Endothelial cell of umbilical vein (primary cell): Measurements from ENCODE around the gene PTPRT. TPM values are rescaled to one million over a fixed set of nuclear protein-coding genes. Genes with fewer than 3 reads are reported as not detected.

Experiments used
- BruUV-seq: library from RNA; stranded (reverse); fragments of 400-500 nt; replicated peaks from 2 replicates; lab custom pipeline; 2021; lab: Mats Ljungman, UMichigan
- CTCF ChIA-PET: fragments of 300-600, 350-600 bp; sonication (Branson Sonifier 250); formaldehyde crosslinking; loops from one replicate; lab custom pipeline; 2021; ENCODE audit warnings: antibody characterized with exemption, inconsistent platforms; lab: Charles Lee
- POLR2A ChIA-PET: fragments of 300-600, 350-600 bp; sonication (Branson Sonifier 250); formaldehyde crosslinking; loops from one replicate; lab custom pipeline; 2021; ENCODE audit warnings: antibody characterized with exemption, inconsistent platforms; lab: Charles Lee
- DNase-seq: peaks from one replicate; pipeline ENCODE4 v3.0.0-alpha.2; 2011; ENCODE audit warnings: low read depth, low spot score
- FAIRE-seq: peaks from 2 replicates; lab custom pipeline; 2011; peaks lifted over from hg19 to GRCh38; lab: Jason Lieb, UNC
- H2AFZ ChIP-seq: 2 replicates; pipeline ENCODE4 v1.6.0; 2012; ENCODE audit warnings: low read depth, low read length, control low read depth, inconsistent platforms
- H3K27ac ChIP-seq: 2 replicates; pipeline ENCODE4 v1.5.1; 2011; ENCODE audit warnings: low read depth, mild to moderate bottlenecking, control low read depth, low read length, moderate library complexity; ENCODE audit not compliant: insufficient read depth
- H3K27me3 ChIP-seq, 2 experiments: 2 replicates each; pipeline versions ENCODE4 v1.6.0 to v1.6.1; 2011; ENCODE audit warnings: low read length in 2 of 2, mixed read lengths in 1 of 2; ENCODE audit not compliant: control insufficient read depth in 2 of 2, insufficient read depth in 2 of 2
- H3K36me3 ChIP-seq, 2 experiments: 2 replicates in 1 of 2; 3 replicates in 1 of 2; pipeline ENCODE4 v1.5.1; 2011; ENCODE audit warnings: low read length in 2 of 2, mild to moderate bottlenecking in 1 of 2, moderate library complexity in 1 of 2; ENCODE audit not compliant: control insufficient read depth in 2 of 2, insufficient read depth in 2 of 2; ENCODE audit errors: extremely low read depth in 1 of 2
- H3K4me1 ChIP-seq: 3 replicates; pipeline ENCODE4 v1.5.1; 2011; ENCODE audit warnings: mild to moderate bottlenecking, low read length; ENCODE audit not compliant: control insufficient read depth, insufficient read depth; ENCODE audit errors: extremely low read depth
- H3K4me2 ChIP-seq: 2 replicates; pipeline ENCODE4 v1.6.1; 2011; ENCODE audit warnings: low read length, control low read depth, mixed read lengths; ENCODE audit not compliant: insufficient read depth
- H3K4me3 ChIP-seq, 3 experiments: fragments of 200-600 bp in 1 of 3; sonication (generic), shearing (Covaris generic) in 1 of 3; replicated peaks in 1 of 3; 2 replicates each; pipeline ENCODE4 v1.5.1; 2011 to 2016; ENCODE audit warnings: control low read depth in 3 of 3, low read length in 3 of 3, mild to moderate bottlenecking in 2 of 3, inconsistent platforms in 1 of 3, low read depth in 1 of 3, moderate library complexity in 1 of 3; ENCODE audit not compliant: insufficient read depth in 1 of 3
- H3K79me2 ChIP-seq: 2 replicates; pipeline ENCODE4 v1.6.0; 2012; ENCODE audit warnings: low read length, inconsistent platforms; ENCODE audit not compliant: control insufficient read depth, insufficient read depth
- H3K9ac ChIP-seq: replicated peaks from 2 replicates; pipeline ENCODE3; 2011; ENCODE audit warnings: low read length, control low read depth; ENCODE audit not compliant: insufficient read depth; ENCODE audit errors: extremely low read depth
- H3K9me1 ChIP-seq: replicated peaks from 3 replicates; pipeline ENCODE4 v1.6.0; 2011; ENCODE audit warnings: mild to moderate bottlenecking, low read length; ENCODE audit not compliant: control insufficient read depth, insufficient read depth; ENCODE audit errors: extremely low read depth
- H3K9me3 ChIP-seq: replicated peaks from 2 replicates; pipeline ENCODE4 v1.5.1; 2012; ENCODE audit warnings: low read length, inconsistent platforms; ENCODE audit not compliant: control insufficient read depth, insufficient read depth
- H4K20me1 ChIP-seq: replicated peaks from 2 replicates; pipeline ENCODE3; 2011; ENCODE audit warnings: mild to moderate bottlenecking, low read length; ENCODE audit not compliant: control insufficient read depth, insufficient read depth; ENCODE audit errors: extremely low read depth
- EZH2 ChIP-seq: IDR thresholded peaks from 2 replicates; pipeline ENCODE4 v1.6.1; 2012; ENCODE audit warnings: borderline replicate concordance, low read depth, mild to moderate bottlenecking, moderate library complexity, low read length, inconsistent platforms; ENCODE audit not compliant: severe bottlenecking
- FOS ChIP-seq: IDR thresholded peaks from 2 replicates; pipeline ENCODE4 v1.6.1; 2011; ENCODE audit warnings: mild to moderate bottlenecking, low read length, moderate library complexity, borderline replicate concordance; ENCODE audit not compliant: insufficient read depth
- GATA2 ChIP-seq: IDR thresholded peaks from 2 replicates; pipeline ENCODE4 v1.7.0; 2011; ENCODE audit warnings: low read depth, mild to moderate bottlenecking, moderate library complexity, mixed read lengths, low read length; ENCODE audit not compliant: insufficient read length, insufficient read depth
- JUN ChIP-seq: IDR thresholded peaks from 2 replicates; pipeline ENCODE4 v1.6.1; 2011; ENCODE audit warnings: borderline replicate concordance, low read depth; ENCODE audit not compliant: insufficient read length, insufficient read depth
- MAX ChIP-seq: IDR thresholded peaks from 2 replicates; pipeline ENCODE4 v1.6.1; 2011; ENCODE audit not compliant: insufficient read depth, insufficient read length
- MYC ChIP-seq: IDR thresholded peaks from one replicate; pipeline ENCODE4 v1.6.1; 2011; ENCODE audit warnings: mild to moderate bottlenecking, low read depth, low read length
- POLR2A ChIP-seq: IDR thresholded peaks from 2 replicates; pipeline ENCODE4 v1.6.1; 2012; ENCODE audit warnings: low read depth, mild to moderate bottlenecking, control low read depth, low read length
- dilution Hi-C: fragments of 300-500 bp; cut with MboI; formaldehyde crosslinking; loops from one replicate; pipeline ENCODE4 v1.15.0; 2019; ENCODE audit warnings: low sequenced_read_pairs; ENCODE audit not compliant: extremely low pct_ligation_motif_present
- intact Hi-C: fragments of 100-400 bp; cut with micrococcal nuclease; formaldehyde crosslinking; loops from one replicate; pipeline ENCODE4 v1.10.0; 2022
- polyA plus RNA-seq, 4 experiments: library from polyadenylated mRNA; depleted of rRNA in 3 of 4; stranded (reverse) in 3 of 4; unstranded in 1 of 4; fragments of >200 nt; gene quantifications; 2 replicates each; pipeline versions ENCODE4 v1.2.1 to v1.2.3, GENCODE V29; 2011 to 2012; ENCODE audit warnings: missing spikeins in 1 of 4
- total RNA-seq: library from RNA; stranded (reverse); gene quantifications from 2 replicates; pipeline ENCODE4 v1.2.3, GENCODE V29; 2021
- TF ChIP-seq, protein P1 (sequence below), 2 donors: IDR thresholded peaks; 1 replicate in 1 of 2; 2 replicates in 1 of 2; pipeline ENCODE4 v1.5.1; 2011; ENCODE audit warnings: low read length in 2 of 2, mild to moderate bottlenecking in 2 of 2, moderate library complexity in 2 of 2, control low read depth in 1 of 2, inconsistent platforms in 1 of 2, low read depth in 1 of 2; ENCODE audit not compliant: insufficient read depth in 1 of 2; ENCODE audit errors: extremely low read depth in 1 of 2

The PTPRT gene
- total and polyA plus RNA-seq, 2 donors (not counting 3 experiments of a cell fraction or from before 2014, with no cell fraction given), result not detected

GRCh38 chr20:42255821-42256220 lies 933.9 kb downstream of the PTPRT start:
- Histone ChIP-seq H3K4me3 (no peak overlapping the region), H4K20me1 (no peaks in the 10 kb centered on the region), H3K79me2 (no peaks in the 10 kb centered on the region), H3K27me3 (no peaks in the 10 kb centered on the region), H3K36me3 (no peaks in the 10 kb centered on the region), H3K9me3 (peaks cover 7% of the 10 kb centered on the region), H3K4me1 (no peaks in the 10 kb centered on the region), H3K9me1 (no peaks in the 10 kb centered on the region), H3K4me2 (no peak overlapping the region), H3K9ac (no peak overlapping the region), H2AFZ (no peak overlapping the region), H3K27ac (no peak overlapping the region)
- CTCF ChIA-PET, result no interaction called here
- POLR2A ChIA-PET, result no interaction called here
- DNase-seq, result no peak
- dilution Hi-C loops (no loop called here), intact Hi-C loops (no loop called here)
- no peak for FAIRE-seq
- no peak for TF ChIP-seq EZH2
- TF ChIP-seq JUN, result no peak
- TF ChIP-seq GATA2, result no peak
- TF ChIP-seq POLR2A, result no peak
- TF ChIP-seq, protein P1, sequence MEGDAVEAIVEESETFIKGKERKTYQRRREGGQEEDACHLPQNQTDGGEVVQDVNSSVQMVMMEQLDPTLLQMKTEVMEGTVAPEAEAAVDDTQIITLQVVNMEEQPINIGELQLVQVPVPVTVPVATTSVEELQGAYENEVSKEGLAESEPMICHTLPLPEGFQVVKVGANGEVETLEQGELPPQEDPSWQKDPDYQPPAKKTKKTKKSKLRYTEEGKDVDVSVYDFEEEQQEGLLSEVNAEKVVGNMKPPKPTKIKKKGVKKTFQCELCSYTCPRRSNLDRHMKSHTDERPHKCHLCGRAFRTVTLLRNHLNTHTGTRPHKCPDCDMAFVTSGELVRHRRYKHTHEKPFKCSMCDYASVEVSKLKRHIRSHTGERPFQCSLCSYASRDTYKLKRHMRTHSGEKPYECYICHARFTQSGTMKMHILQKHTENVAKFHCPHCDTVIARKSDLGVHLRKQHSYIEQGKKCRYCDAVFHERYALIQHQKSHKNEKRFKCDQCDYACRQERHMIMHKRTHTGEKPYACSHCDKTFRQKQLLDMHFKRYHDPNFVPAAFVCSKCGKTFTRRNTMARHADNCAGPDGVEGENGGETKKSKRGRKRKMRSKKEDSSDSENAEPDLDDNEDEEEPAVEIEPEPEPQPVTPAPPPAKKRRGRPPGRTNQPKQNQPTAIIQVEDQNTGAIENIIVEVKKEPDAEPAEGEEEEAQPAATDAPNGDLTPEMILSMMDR (IDR thresholded peaks at IDR 0.05; ENCODE audit: extremely low read depth in 1 of 2, insufficient read depth in 1 of 2, low read depth in 1 of 2, low read length in 2 of 2), result no peak
- no TSS peak for BruUV-seq

GRCh38 chr20:42254673-42255072 lies 935.0 kb downstream of the PTPRT start:
- H3K4me2 ChIP-seq, result no peak overlapping the region
- dilution Hi-C loops (no loop called here), intact Hi-C loops (no loop called here)
- no peak overlapping the region for H3K9ac ChIP-seq
- FAIRE-seq (no peak), DNase-seq (no peak)
- H3K36me3 ChIP-seq, result no peaks in the 10 kb centered on the region
- H3K79me2 ChIP-seq, result no peaks in the 10 kb centered on the region
- no peaks in the 10 kb centered on the region for H3K27me3 ChIP-seq
- H2AFZ ChIP-seq, result no peak overlapping the region
- ChIA-PET CTCF (no interaction called here), POLR2A (no interaction called here)
- H3K27ac ChIP-seq, result no peak overlapping the region
- no TSS peak for BruUV-seq
- H3K9me1 ChIP-seq, result no peaks in the 10 kb centered on the region
- H4K20me1 ChIP-seq, result no peaks in the 10 kb centered on the region
- H3K4me3 ChIP-seq, result no peak overlapping the region
- TF ChIP-seq JUN (no peak), MYC (no peak), POLR2A (no peak), GATA2 (no peak), FOS (no peak), EZH2 (no peak), MAX (no peak)
- TF ChIP-seq, protein P1 (IDR thresholded peaks at IDR 0.05; ENCODE audit: extremely low read depth in 1 of 2, insufficient read depth in 1 of 2, low read depth in 1 of 2, low read length in 2 of 2), result no peak
- peaks cover 7% of the 10 kb centered on the region for H3K9me3 ChIP-seq
- no peaks in the 10 kb centered on the region for H3K4me1 ChIP-seq
